OCI-M1 (cell line): ENCODE data around the gene SULT4A1.

Experiments
- DNase-seq: peaks from one replicate; lab custom pipeline; 2025; lab: John Stamatoyannopoulos, UW

Gene SULT4A1

DNA sequence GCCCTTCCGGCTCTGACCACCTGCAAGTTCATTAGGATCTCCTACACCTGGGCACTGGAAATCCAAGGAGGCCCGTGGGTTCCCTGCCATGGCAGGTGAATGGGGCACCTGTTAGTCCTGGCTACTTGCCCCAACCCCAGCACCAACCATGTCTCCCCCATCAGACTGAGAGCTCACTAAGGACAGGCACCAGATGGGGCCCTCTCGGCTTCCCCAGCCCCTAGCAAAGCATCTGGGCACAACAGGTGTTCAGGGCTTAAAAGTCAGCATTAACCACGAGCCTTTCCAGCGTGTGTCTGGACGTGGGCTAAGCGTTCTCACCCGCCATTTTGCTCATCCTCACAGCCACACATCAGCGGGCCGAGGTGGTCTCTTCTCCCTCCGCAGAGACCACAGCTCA lies 2.2 kb downstream of the SULT4A1 start:
- no peak for DNase-seq

DNA sequence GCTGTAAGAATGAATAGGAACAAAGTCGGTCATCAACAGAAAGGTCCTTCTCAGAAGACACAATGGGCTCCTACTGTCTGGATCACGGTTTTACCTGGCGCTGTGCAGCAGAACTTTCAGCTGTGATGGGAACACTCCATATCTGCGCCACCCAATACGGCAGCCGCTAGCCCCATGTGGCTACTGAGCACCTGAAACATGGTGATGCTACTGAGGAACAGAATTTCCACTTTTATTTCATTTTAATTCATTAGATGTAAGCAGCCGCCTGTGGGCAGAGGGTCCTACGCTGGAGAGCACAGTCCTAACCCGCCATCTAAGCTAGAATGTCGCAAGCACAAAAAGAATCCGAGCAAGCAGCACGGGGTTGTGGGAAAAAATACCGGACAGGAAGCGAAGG lies 2.7 kb downstream of the SULT4A1 start:
- no peak for DNase-seq

DNA sequence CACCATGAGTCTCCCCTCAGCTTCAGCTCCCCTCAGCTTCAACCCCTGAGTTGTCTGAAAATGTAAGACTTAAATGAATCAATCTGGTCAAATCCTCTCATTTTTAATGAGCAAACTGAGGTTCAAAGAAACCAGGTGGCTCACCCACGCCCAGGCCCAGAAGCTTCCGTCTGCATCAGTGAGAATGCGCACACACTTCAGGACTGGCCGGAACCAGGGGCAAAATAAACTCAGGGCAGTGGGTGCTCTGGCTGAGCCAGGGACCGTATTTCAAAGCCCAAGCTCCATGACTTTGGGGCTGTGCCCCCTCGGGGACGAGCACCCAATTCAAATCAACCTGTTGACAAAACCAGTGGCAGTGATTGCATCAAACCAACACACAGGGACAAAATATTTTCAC lies 3.1 kb downstream of the SULT4A1 start:
- no peak for DNase-seq

DNA sequence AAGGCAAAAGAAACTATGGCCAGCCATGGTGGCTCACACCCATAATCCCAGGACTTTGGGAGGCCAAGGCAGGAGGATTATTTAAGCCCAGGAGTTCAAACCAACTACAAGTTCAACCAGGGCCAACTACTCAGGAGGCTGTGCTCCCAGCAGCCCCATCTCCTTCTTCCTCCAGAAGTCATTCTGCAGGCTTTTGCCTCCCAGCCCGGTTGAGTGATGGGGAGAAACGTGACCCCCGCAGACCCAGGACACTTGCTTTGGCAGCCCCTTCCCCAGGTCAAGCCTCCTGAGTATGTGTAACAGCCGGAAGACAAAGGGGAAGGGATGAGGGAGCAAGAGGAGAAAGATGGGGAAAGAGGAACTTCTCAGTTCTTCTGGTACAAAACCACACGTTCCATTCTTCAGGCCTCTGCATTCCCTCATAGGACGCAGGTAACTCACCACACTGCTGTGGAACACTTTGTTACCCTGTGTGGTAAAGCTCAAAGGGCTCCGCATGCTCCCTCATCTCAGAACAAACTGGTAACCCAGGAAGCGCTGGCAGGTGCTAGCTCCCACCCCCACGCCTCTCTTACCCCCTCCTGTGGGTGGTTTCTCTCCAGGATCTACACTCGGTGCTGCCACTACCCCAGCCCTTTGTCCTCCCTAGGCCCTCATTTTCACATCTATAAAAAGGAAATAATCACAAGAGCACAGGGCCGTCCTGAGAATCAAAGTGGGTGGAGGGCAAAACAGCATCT lies 4.0 kb downstream of the SULT4A1 start:
- no peak for DNase-seq

DNA sequence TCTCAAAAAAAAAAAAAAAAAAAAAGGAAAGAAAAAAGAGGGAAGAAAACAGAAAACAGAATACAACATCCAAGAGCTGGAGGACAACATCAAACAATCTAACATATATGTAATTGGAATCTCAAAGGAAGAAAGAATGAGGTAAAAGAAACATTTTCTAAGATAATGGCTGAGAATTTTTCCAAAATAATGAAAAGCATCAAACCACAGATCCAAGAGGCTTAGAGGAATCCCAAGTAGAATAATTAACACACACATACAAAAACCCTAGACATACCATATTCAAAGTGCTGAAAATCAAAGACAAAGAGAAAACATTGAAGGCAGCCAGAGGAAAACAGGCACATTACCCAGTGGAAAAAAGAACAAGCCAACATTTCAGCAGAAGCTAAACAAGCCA lies 4.9 kb downstream of the SULT4A1 start:
- no peak for DNase-seq

DNA sequence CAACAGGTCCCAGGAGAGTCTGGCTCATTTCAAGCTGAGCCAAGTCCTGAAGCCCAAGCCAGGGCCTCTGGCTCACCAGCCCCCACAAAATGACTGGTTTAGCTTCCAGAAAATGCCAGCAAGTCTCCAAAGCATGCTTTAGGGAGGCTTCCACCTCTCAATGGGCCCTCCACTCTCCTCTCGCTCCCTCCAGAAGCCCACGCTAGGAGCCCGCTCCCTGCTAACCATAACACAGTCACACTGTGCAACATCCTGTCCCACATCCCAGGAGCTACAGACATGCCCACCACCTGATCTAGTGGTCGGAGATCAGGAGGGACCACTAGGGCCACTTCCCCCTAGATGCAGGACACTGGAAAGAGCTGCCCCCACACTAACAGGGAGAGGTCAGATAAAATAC lies 6.9 kb downstream of the SULT4A1 start:
- no peak for DNase-seq

DNA sequence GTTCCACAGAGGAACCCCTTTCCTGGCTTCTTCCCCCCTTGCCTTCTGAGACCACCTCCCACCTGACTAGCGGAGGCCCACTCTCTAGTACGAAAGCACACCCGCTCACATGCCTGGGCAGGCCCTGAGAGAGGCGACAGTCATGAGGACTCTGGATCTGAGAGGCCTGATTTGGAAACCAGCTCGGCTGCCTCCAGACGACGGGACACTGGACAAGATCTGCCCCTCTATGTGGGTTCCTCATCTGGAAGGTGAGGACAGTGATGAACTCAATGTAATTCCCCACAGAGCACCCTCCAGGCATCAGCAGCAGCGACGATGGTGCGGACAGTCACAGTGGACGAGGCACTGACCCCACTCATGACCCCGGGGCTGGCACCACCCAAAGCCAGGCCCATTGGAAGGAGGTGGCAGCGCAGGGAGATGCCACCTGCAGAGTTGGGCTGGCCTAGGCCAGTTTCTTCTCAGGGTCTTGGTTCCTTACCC lies 7.5 kb downstream of the SULT4A1 start:
- DNase-seq, result no peak

DNA sequence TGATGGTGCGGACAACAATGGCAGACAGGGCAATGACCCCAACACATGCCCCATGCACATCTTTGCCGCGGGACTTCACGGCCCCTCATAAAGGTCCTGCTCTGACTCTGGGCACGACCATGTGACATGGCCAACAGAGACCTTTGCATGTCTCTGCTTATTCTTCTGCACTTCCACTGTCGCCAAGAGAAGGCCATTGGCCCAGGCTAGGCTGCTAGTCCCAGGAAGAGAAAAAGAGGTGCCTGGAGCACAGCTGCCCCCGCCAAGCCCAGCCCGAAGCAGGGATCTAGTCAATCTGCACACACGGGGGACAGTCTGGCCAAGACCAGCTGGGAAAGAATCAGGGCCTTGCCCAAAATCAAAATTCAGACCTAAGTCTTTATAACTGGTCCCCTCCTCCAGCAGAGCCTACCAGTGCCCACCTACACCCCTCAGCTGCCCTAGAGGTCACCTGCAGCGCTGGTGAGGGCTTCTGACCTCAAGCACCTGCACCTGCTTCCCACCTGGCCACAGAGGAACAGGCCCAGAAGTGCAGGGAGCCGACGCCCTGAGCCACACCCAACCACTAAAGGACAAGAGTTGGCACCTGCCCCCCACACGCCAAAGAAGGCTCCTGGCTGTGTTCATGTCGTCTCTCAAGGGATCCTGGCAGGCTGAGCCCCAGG lies 8.1 kb downstream of the SULT4A1 start:
- DNase-seq, result no peak

DNA sequence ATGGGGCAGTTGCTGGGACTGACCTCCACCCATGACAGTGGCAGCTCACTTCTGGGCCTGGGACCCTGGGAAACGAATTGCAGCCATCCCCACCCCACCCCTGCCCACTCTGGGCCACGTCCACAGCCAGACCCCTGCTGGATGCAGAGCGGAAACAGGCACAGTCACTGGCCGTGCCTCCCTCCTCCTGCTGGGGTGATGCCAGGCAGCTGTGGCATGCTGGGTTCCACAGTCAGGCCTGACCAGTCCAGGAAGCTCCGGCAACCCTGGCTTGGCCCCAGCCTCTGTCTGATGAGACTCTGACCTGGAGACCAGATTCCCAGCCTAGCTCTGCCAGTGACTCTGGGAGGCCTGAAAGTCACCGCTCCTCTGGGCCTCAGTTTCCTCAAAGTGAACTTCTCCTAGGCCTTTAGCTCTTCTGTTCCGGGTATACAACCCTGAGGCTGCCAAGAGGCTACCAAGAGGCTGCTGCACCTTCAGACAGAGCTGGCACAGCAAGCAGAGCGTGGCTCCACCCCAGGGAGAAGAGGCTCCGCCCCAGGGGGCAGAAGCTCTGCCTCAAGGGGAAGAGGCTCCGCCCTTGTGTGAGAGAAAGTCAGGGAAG lies 8.9 kb downstream of the SULT4A1 start:
- no peak for DNase-seq

DNA sequence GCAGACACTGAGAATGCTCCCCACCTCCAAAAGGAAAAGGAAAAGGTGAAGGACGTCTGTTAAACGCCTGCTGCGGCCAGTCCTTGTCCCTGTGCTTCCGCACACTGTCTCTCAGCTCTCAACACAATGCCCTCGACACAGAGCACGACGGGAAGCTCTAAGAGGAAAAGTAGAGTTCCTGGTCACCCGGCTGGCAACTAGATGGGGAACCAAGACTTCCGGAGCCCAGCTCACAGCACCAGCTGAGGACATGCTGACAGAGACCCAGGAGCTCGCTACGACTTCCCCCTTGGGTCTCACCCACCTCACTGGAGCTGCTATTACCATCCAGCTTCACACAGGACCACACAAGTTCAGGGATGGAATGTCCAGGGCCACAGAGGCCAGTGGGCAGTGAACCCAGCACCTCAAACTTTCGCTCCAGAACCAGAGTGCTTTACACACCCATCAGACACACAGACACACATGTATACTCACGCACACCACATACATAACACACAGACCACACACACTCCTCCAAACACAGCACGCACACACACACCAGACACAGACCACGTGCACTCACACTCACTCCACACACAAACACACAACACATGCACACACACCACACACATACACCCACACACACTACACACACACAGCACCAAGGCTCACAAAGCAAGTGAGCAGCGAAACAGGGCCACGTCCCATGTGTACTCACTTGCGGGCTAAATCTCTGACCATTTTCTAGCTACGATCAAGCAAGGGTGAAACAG lies 9.6 kb downstream of the SULT4A1 start:
- no peak for DNase-seq

DNA sequence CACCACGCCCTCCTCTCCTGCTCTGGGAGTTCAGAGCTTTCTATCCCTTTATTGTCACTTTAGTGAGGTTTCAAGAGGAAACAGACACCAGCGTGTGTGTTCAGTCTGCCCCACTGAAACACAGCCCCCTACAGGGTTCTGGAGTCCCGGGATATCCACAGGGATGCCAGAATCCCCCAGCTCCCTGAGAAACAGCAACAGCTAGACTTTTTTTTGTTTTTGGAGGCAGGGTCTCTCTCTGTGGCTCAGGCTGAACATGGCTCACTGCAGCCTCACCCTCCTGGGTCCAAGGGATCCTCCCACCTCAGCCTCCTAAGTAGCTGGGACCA lies 10.4 kb downstream of the SULT4A1 start:
- DNase-seq, result no peak

DNA sequence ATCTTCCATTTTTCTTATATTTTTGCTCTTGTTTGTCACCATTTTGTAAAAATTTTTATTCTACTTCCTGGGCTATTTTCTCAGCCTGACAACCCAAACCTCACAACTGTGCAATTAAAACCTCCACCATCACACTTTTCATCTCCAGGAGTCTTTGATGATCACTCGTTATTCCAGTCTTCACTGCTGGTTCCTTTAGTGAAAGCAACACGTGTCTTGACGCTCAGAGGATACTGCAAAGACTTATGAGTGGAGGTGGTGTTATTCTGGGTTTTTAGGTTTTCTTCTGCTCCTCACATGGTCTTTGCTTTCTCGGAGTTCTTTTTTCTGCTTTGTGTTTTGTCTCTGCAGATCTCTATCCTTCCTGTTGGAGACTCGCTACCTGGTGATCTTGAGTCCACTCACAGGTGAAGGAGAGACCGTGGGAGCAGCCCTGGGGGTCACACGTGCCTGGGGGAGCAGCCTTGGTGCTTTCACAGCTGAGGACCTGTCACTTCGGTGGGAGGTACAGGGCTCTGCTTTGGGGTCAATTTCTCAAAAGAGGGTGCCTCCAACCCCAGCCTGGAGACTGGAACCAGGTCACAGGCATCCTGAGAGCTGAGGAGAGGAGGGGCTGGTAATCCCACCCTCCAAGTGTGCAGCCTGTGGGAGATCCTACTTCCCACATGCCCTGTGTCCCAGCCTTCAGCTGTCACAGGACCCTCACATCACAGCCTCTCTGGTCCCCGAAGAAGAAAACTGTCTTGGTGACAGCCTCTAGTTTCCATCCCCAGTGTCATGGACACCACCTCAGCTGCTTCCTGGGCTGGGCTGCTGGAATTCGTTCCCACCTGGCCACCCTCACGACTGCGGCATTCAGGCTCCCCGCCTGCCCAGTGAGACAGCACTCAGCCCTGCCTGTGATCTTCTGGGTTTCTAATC lies 11.0 kb downstream of the SULT4A1 start:
- no peak for DNase-seq

DNA sequence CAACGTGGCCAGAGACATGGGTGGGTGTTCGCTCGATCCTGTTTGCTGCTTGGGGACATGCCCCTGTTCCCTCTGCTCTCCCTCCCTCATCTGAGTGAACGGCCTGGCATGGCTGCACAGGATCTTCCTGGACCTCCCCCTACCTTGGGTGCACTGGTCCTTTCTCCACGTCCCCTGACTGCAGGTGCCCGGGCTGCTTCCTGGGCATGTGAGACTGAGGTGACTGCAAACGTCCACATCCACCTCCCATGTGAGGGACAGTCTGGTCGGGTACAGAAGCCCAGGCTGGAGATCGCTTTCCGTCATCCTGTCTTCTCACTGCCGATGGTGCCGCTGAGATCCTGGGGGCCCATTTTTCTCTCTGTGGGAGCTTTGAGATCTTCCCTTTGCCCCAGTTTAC lies 11.8 kb downstream of the SULT4A1 start:
- no peak for DNase-seq

DNA sequence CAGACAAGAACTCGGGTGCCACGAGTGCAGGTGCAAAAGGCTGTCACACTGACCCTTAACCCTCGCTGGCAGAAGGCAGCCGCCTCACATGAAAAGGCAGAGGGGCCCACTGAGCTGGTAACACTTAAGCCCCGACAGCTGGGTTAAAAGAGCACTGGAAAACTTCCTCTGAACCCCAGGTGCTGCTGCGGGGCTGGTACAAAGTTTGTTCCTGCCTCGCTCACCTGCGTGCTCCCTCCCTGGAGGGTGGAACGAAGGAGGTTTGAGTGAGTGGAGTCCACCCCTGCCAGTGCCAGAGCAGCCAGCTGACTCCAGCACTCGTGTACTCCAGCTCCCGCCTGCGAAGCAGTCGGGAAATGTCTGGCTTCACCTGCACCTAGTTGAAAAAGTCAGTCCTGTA lies 12.6 kb downstream of the SULT4A1 start:
- DNase-seq, result no peak

DNA sequence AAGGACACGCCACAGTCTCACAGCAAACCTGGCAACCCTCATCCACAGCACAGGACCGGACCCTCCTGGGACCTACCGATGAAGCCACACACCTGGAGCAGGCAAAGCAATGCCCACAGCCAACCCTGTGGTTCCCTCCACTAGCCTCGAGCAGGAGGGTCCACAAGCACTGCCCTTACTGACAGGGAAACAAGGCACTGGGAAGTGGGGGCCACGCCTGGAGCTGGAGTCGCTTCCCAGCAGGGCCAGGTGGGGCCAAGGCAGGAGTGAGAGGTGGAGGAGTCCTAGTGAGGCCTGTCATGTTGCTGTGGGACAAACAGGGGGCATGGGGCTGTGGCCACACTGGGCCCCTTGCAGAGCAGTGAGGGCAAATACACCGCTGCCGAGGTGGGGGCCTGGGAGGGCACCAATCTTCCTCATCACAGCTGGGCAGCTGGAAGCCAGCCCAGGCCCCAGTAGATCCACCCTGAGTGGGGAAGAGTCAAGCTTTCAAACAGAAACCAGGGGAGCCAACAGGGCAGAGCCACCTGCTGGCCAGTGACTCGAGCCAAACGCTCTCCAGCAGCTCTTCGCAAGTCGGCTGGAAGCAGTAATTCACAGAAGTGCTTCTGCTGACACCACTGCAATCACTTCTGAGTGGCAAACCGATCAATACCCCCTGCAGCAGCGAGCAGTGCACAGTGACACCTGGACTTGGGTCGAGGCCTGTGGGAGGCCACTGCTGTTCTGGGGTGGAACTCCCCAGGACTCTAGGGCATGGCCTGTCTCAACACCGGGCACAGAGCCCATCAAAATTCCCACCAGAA lies 13.7 kb downstream of the SULT4A1 start:
- DNase-seq, result peak; percentile 16

DNA sequence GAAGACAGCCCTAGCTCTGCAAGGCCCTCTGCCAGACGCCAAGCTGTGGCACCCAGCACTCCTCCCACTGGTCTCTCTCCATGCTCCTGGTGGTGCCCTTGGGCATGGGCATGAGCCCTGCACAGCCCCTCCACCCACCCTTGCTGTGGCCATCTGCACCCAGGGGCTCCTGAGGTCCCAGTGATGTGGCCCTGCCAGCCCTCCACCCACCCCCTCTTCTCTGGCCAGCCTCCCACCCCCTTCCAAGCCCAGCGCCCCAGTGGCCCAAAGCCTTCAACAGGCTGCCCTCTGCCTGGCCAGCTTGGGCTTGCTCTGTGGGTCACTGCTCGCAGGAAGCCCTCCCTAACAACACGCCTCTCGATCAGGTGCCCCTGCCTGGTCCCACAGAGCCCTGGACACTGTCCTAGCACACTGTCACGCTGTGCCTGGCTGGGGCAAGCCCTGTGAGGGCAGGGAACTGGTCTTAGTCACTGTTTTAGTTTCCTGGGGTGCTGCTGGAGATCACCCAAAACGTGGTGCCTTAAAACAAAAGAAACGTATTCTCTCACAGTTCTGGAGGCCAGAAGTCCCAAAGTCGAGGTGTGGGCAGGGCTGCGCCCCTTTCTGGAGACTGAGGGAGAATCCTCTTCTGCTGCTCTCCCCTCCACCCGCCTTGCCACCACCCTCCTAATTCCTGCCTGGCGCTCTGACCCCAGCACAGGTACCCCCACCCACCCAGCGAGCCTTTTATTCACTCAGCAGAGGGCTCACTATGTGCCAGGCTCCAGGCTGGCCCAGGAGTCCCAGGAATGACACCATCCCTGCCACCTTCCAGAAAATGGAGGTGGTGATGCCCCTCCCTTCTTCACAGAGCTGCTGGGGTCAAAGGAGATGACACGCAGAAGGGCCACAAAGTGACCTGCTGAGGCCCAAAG lies 14.7 kb downstream of the SULT4A1 start:
- no peak for DNase-seq

DNA sequence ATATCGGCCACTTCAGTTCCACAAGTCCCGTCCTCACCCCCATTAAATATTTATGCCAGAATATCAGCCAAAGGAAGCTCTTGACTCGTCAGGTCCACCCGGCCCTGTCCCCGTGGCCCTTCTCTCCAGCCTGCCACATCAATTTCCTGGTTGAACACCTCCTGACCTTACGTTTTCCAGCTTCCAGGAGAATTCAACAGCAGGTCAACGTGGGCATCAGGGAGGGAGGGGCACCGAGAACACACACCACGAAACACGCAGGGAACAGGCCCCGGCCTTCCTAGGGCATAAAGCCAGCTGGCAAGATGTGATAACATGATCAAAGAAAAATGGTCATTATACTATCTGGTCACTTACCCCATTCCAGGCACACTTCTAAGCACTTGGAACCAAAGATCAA lies 15.3 kb downstream of the SULT4A1 start:
- DNase-seq, result no peak

DNA sequence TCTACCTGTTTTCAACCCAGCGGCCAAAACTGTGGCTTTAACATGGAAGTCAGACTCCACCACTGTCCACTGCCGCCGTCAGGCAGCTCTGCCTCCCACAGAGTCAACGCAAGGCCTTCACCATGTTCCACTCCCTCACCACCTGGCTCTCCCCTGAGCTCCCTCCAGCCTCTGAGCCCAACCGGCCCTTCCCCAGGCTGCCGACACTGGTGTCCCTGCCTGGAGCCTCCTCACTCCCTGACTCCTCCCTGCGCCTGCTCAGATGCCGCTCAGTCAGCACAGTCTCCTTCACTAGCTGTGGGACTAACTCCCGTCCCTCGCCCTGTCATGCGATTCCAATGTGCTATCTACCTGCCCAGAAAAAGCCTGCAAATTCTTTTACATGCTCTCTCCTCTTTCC lies 16.3 kb downstream of the SULT4A1 start:
- DNase-seq, result no peak
